Measurements from ENCODE around the gene TOR1AIP1. TPM values are rescaled to one million over a fixed set of nuclear protein-coding genes. Genes with fewer than 3 reads are reported as not detected.
"Not testable (repeated sequence)": the region's sequence is repeated elsewhere in the genome, so short reads cannot be mapped to it uniquely, and the experiment has no call there.

The TOR1AIP1 gene, protein sequence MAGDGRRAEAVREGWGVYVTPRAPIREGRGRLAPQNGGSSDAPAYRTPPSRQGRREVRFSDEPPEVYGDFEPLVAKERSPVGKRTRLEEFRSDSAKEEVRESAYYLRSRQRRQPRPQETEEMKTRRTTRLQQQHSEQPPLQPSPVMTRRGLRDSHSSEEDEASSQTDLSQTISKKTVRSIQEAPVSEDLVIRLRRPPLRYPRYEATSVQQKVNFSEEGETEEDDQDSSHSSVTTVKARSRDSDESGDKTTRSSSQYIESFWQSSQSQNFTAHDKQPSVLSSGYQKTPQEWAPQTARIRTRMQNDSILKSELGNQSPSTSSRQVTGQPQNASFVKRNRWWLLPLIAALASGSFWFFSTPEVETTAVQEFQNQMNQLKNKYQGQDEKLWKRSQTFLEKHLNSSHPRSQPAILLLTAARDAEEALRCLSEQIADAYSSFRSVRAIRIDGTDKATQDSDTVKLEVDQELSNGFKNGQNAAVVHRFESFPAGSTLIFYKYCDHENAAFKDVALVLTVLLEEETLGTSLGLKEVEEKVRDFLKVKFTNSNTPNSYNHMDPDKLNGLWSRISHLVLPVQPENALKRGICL
- 50.9 and 54.8 TPM in 2 replicates for total RNA-seq (2014; rRNA removed)
- polyA plus RNA-seq (2012): 16.3 TPM

DNA sequence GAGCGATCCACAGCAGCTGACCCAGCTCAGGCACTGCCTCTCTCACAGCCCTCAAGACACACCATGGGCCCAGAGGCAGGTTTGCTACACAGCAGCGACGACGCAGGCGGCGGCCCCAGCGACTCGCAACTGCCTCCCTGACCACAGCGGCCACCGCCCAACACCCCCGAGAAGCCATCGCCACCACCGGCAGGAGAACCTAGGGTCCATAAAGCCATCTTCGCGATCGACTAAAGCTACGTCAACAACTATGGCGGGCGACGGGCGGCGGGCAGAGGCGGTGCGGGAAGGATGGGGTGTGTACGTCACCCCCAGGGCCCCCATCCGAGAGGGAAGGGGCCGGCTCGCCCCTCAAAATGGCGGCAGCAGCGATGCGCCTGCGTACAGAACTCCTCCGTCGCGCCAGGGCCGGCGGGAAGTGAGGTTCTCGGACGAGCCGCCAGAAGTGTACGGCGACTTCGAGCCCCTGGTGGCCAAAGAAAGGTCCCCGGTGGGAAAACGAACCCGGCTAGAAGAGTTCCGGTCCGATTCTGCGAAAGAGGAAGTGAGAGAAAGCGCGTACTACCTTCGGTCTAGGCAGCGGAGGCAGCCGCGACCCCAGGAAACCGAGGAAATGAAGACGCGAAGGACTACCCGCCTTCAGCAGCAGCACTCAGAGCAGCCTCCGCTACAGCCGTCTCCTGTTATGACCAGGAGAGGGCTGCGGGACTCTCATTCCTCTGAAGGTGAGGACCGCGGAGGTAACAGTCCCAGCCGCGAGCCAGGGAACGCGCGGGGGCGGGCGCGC, at the start of gene TOR1AIP1:
Gene TOR1AIP1, plus strand, starts transcription at position 33 of the 787 bp plus-strand sequence. Its CDS starts 218 bp downstream, at position 251.
- DNase-seq (ENCODE audit: low read depth): peak; percentile 97

DNA sequence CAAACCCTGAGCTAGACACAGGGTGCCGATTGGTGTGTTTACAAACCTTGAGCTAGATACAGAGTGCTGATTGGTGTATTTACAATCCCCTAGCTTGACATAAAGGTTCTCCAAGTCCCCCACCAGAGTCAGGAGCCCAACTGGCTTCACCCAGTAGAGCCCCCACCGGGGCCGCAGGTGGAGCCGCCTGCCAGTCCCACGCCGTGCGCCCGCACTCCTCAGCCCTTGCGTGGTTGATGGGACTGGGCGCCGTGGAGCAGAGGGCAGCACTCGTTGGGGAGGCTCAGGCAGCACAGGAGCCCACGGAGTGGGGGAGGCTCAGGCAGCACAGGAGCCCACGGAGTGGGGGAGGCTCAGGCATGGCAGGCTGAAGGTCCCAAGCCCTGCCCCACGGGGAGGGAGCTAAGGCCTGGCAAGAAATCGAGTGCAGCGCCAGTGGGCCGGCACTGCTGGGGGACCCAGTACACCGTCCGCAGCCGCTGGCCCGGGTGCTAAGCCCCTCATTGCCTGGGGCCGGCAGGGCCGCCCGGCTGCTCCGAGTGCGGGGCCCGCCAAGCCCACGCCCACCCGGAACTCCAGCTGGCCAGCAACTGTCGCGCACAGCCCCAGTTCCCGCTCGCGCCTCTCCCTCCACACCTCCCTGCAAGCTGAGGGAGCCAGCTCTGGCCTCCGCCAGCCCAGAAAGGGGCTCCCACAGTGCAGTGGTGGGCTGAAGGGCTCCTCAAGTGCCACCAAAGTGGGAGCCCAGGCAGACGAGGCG, 45.2 kb upstream of the TOR1AIP1 start:
- DNase-seq (ENCODE audit: low read depth): not testable (repeated sequence)

DNA sequence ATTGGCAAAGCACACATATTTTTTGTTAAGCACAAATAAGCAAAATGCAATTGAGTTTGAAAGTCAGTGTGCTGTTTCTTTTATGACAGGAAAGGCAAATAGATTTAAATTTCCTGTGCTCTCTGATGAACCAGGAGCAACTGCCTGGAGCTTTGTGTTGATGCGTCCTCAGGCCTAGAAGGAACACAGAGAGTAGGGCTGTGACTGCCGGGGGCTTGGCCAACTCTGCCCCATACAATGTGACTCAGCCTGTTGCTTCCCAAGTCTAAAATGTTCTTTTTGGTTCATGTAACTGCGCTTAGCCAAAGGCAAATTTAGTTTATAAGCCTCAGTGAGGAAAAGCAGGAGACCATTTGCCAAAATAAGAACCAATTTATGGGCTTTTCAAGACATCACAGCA, 42.0 kb upstream of the TOR1AIP1 start:
- no peak for DNase-seq (ENCODE audit: low read depth)

DNA sequence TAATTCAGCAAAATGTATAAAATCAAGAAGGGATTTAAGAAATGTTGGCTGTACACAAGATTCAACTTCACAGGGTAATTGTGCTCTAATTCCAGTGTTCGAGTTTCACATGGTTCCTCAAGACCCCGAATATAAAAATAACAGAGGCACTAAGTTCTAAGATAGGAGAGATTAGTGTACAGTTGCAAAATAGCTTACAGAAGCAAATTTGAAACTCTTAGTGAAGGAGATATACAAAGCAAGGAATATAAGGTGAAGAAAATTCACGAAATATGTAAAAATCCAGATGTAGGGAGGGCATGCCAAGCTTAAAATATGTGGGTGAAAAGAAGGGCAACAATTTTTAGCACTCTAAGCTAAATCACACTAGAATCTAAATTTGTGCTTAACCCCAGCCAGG, 33.9 kb upstream of the TOR1AIP1 start:
- DNase-seq (ENCODE audit: low read depth): no peak

DNA sequence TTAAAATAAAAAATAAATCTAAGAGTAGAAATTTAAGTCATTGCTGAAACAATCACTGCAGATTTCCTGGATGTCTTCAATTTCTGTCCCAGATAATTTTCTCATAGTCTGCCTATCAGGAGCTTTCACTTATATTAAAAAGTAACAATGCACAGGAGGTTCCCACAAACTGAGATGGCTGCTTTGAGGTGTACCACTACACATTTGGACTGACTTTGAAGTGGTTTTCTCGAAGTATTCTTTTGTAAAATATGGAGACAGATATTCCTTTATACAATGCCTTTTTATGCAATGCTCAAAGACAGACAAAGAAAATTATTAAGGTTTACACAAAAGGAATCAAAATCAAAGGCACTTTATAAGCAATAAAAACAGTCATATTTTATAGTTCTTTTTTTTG, 29.0 kb upstream of the TOR1AIP1 start:
- DNase-seq (ENCODE audit: low read depth): no peak

DNA sequence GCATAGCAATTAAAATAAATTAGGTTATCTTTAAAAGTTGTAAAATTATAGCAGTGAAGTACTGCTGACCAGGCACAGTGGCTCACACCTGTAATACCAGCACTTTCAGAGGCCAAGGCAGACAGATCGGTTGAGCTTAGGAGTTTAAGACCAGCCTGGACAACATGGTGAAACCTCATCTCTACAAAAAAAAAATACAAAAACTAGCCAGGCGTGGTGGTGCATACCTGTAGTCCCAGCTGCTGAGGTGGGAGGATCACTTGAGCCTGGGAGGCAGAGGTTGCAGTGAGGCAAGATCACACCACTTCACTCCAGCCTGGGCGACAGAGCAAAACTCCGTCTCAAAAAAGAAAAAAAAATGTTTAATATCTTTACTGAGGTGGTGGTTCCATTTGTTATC, 26.3 kb upstream of the TOR1AIP1 start:
- not testable (repeated sequence) for DNase-seq (ENCODE audit: low read depth)

DNA sequence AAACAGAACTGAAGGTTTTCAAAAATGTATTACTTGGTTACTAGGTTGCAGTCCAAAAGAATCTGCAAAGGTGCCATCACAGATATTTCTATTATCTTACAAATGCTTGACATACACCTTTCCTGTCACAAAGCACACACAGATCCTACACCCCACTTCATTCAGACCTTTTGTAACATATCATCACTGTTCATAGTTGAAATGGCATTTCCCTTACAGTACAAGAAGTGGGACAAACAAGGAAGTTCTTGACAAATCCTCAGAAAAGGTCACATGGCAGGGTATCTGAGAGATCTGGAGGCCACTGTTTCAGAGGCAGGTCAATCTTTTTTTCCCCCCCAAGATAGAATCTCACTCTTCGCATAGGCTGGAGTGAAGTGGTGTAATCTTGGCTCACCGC, 25.8 kb upstream of the TOR1AIP1 start:
- DNase-seq (ENCODE audit: low read depth): no peak

DNA sequence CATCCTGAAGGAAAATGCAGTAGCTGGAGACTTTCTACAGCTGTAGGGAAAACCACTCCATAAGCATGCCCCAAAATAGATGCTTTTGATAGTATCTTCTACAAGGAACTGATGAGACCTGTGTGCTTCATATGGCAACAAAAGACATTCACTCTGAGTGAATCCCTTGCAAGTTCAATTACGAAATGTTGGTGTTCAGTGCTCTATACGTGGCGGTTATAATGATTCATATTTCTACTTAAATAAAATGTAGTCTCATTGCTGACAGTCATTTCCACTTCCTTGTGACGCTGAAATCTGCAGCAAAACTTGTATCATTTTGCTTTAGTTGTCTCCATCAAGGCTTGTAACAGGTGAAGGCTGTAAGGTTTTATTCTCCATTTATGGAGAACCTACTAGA, 25.1 kb upstream of the TOR1AIP1 start:
- DNase-seq (ENCODE audit: low read depth): no peak

DNA sequence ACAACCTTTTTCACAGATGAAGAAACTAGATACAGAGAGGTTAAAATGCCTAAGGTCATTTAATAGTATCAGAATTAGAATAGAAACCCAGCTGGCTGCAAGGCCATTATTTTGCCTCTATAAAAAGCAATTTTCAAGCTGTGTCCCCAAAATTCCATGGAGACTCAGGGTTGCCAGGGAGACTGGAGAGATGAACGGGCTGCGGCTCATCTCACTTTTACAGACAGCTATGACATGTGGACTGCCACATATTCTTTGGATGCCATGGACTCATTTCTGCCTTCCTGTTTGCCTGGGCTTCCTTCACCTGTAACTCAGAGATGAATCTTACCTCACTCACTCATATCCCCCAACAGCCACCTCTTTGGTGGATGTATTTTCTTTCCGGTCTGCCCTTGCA, 21.4 kb upstream of the TOR1AIP1 start:
- DNase-seq (ENCODE audit: low read depth): no peak

DNA sequence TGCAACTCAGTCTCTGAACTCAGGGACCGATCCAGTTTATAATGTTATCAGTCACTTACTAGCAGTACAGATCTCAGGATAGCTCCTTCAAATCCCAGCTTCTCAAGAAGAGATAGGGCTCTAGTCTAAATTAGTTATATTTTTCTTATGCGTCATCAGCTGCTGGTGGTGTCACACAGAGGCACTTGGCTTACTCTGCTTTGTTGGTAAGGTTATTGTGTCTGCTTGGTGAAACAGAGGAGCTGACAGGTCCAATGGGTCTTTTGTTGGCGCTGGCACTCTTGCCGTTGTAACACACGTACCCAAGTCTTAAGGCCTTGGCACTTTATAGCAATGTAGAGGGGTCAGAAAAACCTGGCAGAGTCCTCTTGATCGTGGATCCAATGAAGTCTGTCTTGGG, 16.7 kb upstream of the TOR1AIP1 start:
- no peak for DNase-seq (ENCODE audit: low read depth)

DNA sequence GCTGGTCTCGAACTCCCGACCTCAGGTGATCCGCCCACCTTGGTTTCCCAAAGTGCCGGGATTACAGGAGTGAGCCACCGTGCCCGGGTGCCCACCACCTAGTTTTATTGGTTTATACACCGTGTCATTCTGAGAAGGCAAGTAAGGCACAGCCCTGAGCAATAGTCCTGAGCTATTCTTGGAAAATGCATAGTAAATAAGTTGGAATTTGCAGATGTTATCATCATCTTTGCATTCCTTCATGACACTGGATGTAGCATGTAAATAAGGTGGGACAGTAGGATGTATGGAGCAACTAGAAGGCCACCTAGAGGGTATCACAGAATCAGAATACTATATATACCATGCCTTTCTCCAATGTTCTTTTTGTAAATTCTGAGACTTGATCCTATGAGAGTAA, 15.5 kb upstream of the TOR1AIP1 start:
- no peak for DNase-seq (ENCODE audit: low read depth)

DNA sequence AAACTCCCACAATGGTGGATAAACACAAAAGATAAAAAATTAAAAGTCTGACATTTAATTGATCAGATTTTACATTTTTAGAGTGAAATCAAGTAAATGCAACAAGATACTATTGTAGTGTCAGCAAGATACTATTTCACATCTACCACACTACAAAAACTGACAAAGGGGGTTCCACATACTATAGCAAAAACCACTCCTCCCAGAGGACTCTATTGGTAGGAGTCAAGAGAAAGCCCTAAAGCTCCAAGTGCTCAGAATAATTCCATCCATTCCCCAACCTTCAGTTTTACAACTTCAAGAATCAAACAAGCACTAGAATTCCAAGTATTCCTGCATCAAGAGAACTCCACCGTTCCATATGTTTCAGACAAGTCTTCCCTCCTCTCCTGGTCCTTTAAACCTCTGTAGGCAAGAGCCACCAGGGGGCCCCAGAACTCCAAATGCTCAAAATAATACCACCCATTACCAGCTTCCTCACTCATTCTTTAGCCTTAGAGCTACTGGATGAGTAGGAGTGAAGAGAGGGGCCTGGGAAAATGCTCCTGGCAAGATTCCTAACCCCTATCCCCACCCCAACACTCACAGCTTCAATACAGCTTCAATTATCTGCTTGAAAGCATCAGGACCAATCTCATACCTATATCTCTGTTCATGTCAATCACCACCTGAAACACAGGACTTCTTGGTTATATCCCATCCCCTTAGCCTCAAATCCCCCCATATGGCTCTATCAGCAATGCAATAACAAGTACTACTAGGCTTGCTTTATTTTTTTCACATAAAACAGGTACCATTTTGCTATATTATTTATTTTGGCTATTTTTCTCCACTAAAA, 14.4 kb upstream of the TOR1AIP1 start:
- DNase-seq (ENCODE audit: low read depth): peak; percentile 50

DNA sequence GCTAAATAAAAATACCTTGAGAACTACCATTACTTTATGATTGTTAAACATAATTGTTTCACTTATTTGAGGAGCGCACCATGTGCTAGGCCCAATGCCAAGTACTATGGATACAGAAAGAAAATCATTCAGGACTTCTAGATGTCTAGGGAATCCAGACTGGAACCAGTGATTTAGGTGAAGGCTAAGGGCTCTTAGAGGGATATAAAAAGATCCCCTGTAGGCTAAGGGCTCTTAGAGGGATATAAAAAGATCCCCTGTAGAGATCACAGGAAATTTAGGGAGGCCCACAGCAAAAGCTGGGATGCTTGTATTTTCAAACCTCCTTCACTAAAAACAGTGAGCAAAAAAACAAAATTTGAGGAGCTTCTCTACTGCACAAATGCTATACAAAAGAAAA, 11.2 kb upstream of the TOR1AIP1 start:
- DNase-seq (ENCODE audit: low read depth): no peak

DNA sequence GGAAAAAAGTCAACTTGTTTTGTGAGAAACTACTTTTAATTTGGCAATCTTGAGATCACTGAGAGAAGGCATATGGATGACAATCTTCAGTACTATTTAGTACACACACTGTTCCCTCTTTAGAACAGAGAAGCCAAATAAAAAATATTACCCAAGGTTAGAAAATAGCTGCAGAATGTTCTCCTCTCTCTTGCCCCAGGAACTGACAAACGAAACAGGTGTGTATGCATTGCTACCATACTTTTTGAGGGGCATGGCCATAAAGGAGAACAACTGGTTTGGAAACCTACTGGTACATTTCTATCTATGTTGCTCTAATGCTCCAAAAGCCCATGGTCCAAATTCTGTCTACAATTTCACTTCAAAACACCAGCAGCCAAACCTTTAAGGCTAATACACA, 10.1 kb upstream of the TOR1AIP1 start:
- DNase-seq (ENCODE audit: low read depth): no peak

DNA sequence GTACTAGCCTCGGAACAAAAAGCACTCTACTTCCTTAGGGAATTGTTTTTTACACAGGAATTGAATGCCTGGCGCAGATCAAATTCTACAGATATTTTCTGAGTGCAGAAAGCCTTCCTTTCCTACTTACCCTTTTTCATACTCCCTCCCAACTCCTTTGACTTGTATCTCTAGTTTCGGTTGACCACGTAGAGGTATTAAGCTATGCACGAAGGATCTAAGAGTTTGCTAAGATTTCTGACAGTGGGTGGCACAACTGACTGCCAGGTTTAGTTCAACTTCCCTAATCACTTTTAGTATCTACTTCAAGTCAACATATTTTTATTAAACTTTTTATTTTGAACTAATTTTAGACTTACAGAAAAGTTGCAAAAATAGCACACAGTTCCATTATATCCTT, 9.5 kb upstream of the TOR1AIP1 start:
- no peak for DNase-seq (ENCODE audit: low read depth)

DNA sequence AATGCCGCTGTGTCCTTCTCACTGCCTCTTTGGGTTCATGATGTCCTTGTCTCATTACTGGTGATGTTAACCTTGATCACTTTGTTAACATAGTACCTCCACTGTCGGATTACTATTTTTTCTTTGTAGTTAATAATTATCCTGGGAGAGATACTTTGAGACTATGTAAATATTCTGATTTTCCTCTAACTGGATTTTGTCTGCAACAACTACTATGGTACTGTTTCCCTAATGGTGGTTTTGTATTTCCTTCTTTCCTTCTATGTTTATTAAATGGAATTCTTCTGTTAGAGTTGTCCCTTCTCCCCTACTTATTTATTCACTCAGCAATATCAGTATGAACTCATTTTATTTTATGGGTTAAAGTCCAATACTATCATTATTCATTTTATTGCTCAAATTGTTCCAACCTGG, 8.6 kb upstream of the TOR1AIP1 start:
- no peak for DNase-seq (ENCODE audit: low read depth)

DNA sequence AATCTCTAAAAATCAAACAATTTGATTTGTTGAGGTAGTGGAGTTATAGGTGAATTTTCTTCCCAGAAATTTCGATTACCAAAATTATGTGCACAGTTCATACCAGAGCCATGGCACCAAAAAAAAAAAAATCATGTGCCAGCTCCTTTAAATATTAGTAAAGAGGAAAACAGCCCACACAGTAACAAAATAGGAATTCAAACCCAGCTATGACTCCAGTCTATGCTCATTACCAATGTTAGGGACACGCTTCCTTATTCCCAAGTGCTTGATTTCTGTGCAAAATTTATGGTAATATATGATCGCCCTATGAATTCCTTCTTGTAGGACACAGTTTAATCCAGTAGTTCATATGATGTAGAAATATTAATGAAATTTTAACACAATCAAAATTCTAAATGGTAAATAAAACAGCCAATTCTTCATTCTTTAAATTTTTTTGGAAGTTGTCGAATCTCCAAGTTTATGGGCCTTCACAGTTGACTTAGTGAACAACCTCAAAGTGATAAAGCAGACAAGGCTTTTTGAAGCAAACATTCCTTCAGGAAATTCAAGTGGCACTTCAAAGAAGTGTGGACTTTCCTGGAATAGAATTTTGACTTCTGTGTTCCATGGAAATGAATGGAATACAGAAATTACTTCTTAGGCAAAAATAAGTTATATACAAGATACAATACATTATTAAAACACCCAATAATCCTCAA, 6.3 kb upstream of the TOR1AIP1 start:
- DNase-seq (ENCODE audit: low read depth): no peak

DNA sequence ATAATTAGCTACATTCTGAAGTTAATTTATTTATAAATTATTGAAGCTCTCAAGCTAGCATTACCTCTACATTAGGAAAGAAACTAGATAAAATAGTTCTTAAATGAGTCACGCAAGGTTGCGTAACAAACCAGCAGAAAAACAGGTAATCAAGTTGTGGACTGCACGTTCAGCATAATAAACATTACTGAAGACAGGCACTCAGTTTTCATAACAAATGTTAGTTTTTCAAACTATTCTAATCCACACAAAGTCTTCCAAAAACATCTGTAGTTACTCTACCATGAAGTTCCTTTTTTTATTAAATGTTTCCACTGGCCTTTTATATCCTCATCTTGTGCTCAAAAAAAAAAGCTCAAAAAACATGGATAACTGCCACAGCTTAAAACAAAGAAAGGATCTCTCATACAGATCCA, 5.8 kb upstream of the TOR1AIP1 start:
- DNase-seq (ENCODE audit: low read depth): no peak

DNA sequence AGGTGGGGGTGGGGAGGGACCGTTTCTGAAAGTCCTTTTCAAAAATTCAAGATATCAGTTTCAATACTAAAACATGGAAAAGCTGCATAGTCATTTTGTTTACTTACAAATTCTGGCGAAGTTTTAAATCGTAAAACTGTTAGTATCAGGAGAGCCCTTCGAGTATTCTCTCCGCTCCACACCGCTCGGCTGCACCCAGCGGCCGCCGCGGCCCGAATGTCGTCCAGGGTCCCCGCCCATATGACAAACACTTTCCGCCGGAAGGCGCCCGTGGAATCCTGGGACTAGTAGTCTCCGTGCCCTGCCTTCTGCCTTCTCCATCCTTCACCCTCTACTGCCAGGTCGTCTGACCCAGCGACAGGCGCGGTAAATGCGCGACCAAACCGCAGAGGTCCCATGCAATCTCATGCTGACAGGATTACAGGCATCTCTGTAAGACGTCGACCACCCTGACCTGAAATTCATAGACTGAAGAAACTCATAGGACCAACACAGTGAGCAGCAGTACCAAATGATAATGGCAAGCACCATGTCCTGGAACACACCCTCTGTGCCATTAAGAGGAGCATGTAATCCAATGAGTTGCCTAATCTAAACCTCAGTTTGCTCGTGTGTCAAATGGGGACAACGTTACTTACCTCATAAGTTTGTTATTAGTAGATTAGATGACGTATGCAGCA, 4.4 kb upstream of the TOR1AIP1 start, which contains the start of gene TOR1AIP2:
Gene TOR1AIP2, minus strand, starts transcription at position 218 of the 680 bp plus-strand sequence. CDS start 25,138 bp downstream, outside the sequence.
- peak; percentile 82 for DNase-seq (ENCODE audit: low read depth)

Data from LHCN-M2 (cell line).